SW480 (cell line): ENCODE measurements around the gene DNAH6.
A peak's percentile ranks its signal among the peaks of the same experiment; 100 is the strongest.

Experiments
- DNase-seq: peaks from one replicate; pipeline ENCODE4 v3.0.0-alpha.2; 2016; ENCODE audit warnings: low spot score

The DNAH6 gene

DNA sequence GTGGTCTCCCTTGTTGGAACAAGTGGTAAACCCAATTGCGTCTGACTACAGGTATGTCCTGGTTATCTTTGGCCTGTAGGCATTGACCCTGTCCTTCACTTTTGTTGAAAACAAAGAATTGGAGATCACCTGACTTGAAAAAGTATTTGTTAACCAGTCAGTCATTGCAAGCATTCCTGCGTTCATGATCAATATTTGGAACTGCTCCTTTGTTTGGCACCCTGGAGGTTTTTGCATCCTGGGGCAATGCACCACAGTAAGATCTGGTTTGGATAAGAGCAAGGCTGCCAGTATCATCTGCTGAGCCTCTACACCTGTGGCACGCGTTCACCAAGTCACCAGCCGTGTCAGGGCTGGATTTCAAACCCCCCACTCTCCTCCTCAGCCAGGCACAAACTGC is 115.7 kb downstream of the DNAH6 start:
- DNase-seq, result no peak

DNA sequence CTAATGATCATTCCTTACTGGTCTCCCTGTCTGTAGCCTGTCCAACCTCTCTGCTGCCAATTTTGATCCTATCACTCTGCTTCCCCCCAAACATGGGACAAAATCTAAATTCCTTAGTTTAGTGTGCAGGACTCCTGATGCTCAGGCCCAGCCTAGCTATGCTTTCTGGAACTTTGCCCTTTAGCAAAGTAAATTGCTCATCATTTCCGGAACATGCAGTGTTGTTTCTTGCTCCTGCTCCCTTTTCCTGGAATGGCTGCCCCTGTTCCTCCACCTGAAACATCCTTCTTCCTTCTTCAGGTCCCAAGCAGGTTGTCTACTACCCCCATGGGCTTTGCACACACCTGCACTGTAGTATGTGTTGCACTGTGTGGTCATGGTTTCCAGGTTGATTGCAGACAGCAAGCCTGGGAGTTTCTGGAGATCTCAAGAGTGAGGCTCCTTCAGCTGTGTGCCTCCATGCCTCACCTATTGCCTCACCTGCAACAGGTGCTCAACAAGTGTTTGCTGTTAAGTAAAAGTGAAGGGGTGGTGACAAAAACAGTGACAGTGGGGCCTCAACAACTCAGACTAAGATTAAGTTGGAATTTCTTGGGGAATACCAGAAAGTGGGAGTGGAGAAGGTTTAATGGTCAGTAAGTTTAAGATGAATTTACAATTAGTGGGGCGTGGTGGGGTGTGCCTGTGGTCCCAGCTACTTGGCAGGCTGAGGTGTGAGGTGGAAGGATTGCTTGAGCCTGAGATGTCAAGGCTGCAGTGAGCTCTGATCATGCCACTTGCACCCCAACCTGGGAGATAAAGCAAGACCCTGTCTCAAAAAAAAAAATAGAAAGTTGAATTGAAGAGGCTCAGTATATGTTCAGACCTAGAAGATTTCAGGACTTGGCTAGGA is 120.0 kb downstream of the DNAH6 start:
- no peak for DNase-seq

- no peak for DNase-seq
Observed at GRCh38 chr2:84639751-84640150, 123.5 kb downstream of the DNAH6 start.

DNA sequence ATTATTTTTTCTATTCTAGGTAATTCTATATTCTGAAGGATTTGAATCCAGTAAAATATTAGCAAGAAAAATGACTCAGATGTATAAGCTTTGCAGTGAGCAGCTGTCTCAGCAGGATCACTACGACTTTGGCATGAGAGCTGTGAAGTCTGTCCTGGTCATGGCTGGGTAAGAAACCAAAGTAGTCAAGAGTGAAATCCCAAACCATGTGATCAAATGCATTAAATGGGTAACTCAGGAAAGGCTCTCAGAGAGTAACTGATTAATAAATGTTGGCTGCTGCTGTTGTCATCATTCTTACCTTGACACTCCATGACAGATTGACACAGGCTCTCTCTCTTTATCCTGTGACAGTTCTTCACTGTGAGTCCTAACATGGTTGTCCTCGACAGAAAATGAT is 124.1 kb downstream of the DNAH6 start:
- no peak for DNase-seq

DNA sequence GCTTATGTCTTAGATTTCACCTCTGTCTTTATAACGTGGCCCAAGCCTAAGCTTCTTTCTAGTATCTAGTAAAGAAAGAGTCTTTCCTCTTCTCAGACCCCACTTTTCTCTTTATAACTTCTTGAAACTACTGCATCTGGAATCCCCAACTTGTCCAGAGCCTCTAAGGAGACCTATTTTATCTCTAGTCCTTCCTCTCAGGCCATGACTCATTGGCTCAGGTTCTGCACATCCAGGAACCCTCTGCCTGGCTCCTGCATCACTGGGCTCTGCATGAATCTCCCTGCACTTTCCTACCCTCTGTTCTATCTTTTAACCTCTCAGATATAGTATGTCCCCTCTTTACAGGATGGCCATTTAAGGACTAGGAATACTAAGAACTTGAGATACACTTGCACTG is 124.7 kb downstream of the DNAH6 start:
- no peak for DNase-seq

- DNase-seq, result no peak
Observed at GRCh38 chr2:84643991-84644390, 127.7 kb downstream of the DNAH6 start.

GRCh38 chr2:84646514-84646913 is 130.2 kb downstream of the DNAH6 start:
- peak; percentile 13 for DNase-seq

GRCh38 chr2:84647267-84647666 is 131.0 kb downstream of the DNAH6 start:
- no peak for DNase-seq

DNA sequence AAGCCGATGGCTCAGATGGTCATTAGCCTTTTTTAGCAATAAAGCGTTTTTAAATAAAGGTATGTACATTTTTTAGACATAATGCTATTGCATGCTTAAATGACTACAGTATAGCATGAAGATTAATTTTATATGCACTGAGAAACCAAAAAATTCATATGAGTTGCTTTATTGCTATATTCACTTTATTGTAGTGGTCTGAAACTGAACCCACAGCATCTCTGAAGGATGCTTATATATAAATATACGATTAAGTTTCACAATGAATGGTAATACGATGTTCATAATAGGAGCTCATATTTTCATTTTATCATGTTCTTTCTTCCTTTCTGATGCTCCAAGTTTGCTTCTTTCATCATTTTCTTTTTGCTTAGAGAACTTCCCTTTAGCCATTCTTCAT is 132.8 kb downstream of the DNAH6 start:
- DNase-seq, result no peak

DNA sequence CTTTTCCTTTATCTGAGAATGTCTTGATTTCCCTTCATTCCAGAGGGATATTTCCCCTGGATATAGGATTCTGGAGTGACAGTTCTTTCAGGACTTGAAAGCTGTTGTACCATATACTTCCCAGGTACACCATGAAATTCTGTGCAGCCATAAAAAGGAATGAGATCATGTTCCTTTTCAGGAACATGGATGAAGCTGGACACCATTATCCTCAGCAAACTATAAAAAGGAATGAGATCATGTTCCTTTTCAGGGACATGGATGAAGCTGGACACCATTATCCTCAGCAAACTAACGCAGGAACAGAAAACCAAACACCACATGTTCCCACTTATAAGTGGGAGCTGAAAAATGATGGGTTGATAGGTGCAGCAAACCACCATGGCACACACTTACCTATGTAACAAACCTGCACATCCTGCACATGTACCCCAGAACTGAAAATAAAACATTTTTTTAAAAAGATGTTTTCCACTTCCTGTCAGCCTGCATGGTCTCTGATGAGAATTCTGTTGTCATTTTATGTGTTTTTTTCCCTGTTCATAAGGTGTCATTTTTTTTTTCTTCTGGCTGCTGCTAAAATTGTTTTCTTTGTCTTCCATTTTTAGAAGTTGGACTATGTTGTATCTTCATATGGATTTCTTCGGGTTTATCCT is 133.3 kb downstream of the DNAH6 start:
- DNase-seq, result no peak

DNA sequence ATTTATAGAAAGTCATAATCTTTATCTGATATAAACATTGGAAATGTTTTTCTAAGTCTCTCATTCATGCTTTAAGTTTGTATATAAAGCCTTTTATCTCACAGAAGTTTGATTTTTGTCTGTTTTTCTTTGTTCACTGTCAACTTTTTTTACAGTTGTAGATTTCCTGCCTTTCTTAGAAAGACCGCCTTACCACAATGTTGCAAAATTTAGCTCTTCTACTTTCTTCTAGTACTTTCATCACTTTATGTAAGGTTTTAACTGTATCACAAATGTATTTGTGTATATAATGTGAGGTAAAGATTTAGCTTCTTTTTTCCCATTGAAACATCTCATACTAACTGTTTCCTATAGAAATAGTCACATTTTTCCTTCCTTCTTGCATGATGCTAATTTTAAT is 136.1 kb downstream of the DNAH6 start:
- no peak for DNase-seq

- DNase-seq, result no peak
Observed at GRCh38 chr2:84653302-84653701, 137.0 kb downstream of the DNAH6 start.

DNA sequence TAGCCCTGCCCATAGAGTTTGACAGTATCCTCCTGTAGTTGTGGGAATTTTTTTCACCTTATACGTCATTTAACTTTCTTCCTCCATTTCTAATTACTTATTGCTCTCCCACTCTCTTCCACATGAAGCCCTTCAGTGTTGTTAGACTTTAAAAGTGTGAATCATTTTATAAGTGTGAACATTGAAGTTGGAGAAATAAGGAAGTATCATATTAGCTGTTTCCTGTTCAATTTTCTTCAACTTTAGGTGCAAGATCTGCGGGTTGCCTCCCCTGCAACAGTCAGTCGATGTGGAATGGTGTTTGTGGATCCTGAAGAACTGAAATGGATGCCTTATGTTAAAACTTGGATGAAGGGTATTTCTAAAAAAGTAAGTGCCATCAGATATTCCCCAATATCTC is 138.1 kb downstream of the DNAH6 start:
- DNase-seq, result no peak

- DNase-seq, result no peak
Observed at GRCh38 chr2:84669122-84669521, 152.8 kb downstream of the DNAH6 start.

DNA sequence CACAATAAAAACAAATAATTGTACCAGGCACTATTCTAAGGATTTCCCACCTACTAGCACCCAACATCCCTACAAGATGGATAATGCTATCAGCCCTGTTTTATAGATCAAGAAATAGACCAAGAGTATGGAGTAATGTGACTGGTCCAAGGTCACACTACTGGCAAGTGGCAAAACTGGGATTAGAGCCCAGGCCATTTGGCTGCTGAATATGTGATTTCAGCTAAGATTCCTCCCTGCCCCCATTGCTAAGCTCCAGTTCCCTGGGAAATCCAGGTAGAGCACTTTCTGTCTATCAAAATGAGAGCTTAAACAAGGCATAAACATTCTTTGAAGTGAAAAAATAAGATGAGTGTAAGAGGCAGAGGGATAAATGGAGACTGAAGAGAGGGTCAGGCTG is 157.8 kb downstream of the DNAH6 start:
- no peak for DNase-seq

DNA sequence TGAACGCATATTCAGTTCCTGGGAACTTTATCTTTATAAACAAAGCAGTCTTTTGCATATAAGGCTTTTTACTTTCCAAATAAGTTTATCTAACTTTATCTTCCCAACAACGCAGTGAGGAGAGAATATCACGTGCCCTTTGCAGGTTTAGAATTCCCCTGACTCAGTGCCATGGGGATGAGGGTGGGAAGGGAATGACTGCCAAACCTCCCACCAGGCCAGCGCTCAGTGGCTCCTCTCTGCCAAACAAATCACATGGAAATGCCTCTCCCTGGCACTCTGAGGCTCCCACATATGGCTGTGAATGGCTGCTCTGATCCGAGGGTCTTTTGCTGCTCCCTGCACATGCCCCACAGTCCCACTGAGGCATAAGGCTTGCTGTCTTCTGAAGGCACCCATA is 158.3 kb downstream of the DNAH6 start:
- DNase-seq, result no peak

GRCh38 chr2:84676295-84676694 is 160.0 kb downstream of the DNAH6 start:
- DNase-seq, result no peak

- DNase-seq, result no peak
Observed at GRCh38 chr2:84678214-84678613, 161.9 kb downstream of the DNAH6 start.

GRCh38 chr2:84686783-84687476 is 170.6 kb downstream of the DNAH6 start:
- DNase-seq, result no peak

- no peak for DNase-seq
Observed at GRCh38 chr2:84687498-84688149, 171.3 kb downstream of the DNAH6 start.

DNA sequence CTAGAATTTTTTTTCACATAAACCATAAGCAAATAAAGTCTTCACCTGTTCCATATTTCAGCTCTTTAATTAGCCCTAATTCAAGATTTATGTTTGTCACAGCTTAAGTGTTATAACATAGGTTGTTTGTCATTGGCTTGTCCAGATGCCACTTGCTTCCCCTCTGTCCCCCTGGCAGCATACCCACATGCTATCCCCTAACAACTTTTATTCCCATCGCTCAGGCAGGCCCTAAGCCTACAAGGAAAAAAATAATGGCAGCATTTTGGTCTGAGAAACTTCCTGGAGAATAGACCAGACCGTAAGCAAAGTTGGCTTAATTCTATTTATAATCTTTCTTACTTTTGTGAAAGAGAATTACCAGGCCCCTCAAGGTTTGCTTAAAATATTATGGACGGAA is 173.9 kb downstream of the DNAH6 start:
- DNase-seq, result no peak

- no peak for DNase-seq
Observed at GRCh38 chr2:84694088-84694622, 177.9 kb downstream of the DNAH6 start.
